ENCODE measurements around the gene MAFF.

DNA sequence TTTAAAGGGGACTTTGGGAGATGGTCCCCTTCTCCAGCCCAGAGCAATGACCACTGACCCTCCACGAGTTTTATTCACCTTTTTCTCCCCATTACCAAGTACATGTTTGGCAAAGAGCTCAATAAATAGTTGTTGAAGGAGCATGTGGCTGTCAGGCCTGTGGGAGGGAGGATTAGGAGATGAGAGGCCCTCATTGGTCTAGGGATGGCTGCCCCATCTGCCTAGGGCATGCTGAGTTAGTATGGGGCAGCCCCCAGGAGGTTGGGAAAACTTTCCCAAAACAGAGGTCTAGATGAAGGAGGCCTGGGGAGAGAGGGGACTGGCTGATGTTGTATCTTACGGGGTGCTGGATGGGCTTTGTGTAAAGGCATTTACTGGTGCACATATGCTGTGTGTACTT, 10.6 kb downstream of the MAFF start:
- TF ChIP-seq, protein P1, sequence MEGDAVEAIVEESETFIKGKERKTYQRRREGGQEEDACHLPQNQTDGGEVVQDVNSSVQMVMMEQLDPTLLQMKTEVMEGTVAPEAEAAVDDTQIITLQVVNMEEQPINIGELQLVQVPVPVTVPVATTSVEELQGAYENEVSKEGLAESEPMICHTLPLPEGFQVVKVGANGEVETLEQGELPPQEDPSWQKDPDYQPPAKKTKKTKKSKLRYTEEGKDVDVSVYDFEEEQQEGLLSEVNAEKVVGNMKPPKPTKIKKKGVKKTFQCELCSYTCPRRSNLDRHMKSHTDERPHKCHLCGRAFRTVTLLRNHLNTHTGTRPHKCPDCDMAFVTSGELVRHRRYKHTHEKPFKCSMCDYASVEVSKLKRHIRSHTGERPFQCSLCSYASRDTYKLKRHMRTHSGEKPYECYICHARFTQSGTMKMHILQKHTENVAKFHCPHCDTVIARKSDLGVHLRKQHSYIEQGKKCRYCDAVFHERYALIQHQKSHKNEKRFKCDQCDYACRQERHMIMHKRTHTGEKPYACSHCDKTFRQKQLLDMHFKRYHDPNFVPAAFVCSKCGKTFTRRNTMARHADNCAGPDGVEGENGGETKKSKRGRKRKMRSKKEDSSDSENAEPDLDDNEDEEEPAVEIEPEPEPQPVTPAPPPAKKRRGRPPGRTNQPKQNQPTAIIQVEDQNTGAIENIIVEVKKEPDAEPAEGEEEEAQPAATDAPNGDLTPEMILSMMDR (IDR thresholded peaks at IDR 0.05) = no peak
- no peak for TF ChIP-seq POLR2A (IDR thresholded peaks at IDR 0.05)

Data from thyroid gland (tissue), 4 donors.